Hepatocyte (in vitro differentiated cells): Measurements from ENCODE around the gene SLC8A2.

ENCODE experiments used
- EZH2 ChIP-seq: fragments of 200-600 bp; sonication (generic); IDR thresholded peaks from 2 replicates; pipeline ENCODE4 v1.6.1; 2016; ENCODE audit warnings: antibody characterized with exemption, mild to moderate bottlenecking, borderline replicate concordance
- EZH2phosphoT487 ChIP-seq: fragments of 200-600 bp; sonication (generic); IDR thresholded peaks from one replicate; pipeline ENCODE4 v1.6.1; 2018; ENCODE audit warnings: antibody characterized with exemption, mild to moderate bottlenecking, low read depth, moderate library complexity; ENCODE audit not compliant: unreplicated experiment, severe bottlenecking
- TF ChIP-seq, protein P1 (sequence below): fragments of 200-600 bp; sonication (generic); IDR thresholded peaks from 2 replicates; pipeline ENCODE4 v1.5.1; 2016; ENCODE audit warnings: antibody characterized with exemption, mild to moderate bottlenecking; ENCODE audit not compliant: poor library complexity

DNA sequence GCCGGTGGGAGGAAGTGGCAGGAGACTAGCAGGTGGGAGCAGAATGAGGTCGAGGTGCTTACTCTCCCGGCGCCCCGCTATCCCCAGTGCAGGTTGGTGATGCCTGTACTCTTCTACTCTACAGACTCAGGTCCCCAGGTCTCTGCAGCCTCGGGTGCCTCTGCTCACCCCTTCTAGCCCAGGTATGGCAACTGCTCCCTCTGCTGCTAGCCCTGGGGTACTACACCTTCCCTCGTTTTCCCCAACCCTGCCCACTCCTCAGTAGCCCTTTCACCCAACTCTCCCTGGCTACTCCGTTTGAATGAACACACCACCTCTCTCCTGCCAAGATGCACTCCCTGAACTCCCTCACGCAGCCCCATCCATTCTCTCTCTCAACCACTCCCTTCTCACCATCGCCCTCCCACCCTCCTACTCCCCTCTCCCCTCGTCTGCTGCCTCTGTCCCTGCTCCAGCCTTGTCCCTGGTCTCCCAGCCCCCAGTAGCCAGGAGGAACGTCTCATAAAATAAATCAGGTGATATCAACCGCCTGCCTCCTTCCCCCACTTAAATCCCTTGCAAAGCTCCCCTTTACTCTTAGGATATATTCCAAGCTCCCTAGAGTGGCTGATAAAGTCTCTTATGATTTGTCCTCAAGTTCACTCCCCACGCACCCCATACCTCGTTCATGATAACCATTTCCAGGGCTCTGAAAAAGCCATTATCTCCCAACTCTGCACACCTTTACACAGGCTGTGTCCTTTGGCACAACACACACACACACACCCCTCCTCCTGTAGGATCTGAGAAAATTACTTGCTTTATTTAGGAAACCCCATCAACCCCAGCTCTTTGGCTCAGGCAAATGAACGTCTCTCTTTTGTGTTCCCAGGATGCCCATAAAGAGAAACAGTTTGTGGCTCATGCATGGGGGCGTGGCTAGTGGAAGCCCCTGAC lies 44.2 kb downstream of the SLC8A2 start:
- TF ChIP-seq, protein P1, sequence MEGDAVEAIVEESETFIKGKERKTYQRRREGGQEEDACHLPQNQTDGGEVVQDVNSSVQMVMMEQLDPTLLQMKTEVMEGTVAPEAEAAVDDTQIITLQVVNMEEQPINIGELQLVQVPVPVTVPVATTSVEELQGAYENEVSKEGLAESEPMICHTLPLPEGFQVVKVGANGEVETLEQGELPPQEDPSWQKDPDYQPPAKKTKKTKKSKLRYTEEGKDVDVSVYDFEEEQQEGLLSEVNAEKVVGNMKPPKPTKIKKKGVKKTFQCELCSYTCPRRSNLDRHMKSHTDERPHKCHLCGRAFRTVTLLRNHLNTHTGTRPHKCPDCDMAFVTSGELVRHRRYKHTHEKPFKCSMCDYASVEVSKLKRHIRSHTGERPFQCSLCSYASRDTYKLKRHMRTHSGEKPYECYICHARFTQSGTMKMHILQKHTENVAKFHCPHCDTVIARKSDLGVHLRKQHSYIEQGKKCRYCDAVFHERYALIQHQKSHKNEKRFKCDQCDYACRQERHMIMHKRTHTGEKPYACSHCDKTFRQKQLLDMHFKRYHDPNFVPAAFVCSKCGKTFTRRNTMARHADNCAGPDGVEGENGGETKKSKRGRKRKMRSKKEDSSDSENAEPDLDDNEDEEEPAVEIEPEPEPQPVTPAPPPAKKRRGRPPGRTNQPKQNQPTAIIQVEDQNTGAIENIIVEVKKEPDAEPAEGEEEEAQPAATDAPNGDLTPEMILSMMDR, result peak; percentile 72
- TF ChIP-seq EZH2 (no peak), EZH2phosphoT487 (no peak)
